Esophagus squamous epithelium (tissue), 4 donors: ENCODE results near the gene HIBADH.

ENCODE experiments used
- POLR2A ChIP-seq, 4 donors: fragments of 450-650 bp; IDR thresholded peaks; one replicate each; pipeline ENCODE4 v1.6.1; 2017; ENCODE audit warnings: antibody characterized with exemption in 4 of 4, mild to moderate bottlenecking in 4 of 4, moderate library complexity in 3 of 4
- TF ChIP-seq, protein P1 (sequence below), 6 experiments: fragments of 450-650 bp in 4 of 6; fragments of 200-600 bp in 2 of 6; sonication (generic) in 2 of 6; IDR thresholded peaks; one replicate each; pipeline ENCODE4 v1.5.1; 2016 to 2019; ENCODE audit warnings: antibody characterized with exemption in 6 of 6, mild to moderate bottlenecking in 4 of 6, moderate library complexity in 4 of 6

DNA sequence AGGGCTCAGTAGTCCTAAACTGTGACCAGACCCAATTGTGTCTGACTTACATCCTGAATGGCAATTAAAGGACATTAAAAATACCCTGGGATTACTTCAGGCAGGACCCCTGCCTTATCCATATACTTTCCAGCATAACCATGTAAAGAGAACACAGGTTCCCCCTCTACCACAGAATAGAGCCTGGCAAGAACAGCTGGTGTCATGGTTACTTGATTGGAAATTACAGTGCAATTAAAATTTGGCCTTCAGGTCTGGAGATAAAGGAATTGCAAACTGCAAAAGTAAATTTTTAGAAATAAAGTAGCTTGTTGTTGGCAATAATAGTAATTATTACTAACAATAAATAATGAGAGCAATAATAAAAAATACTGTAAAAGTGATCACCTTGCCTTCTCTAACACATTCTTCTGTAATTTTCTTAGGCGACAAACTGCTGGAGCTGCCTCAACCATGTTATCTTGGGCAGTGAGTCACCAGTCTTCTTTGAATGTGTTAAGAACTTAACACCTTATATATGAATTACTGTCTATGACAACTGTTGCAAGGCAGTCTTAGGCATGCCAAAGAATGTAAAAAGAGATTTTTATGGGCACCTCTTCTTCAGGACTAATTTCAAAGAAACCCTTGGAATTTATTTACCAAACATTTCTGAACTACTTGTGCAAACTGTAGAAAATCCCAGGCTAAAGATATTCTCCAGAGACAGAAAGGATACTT lies 53.7 kb downstream of the HIBADH start:
- TF ChIP-seq, protein P1, sequence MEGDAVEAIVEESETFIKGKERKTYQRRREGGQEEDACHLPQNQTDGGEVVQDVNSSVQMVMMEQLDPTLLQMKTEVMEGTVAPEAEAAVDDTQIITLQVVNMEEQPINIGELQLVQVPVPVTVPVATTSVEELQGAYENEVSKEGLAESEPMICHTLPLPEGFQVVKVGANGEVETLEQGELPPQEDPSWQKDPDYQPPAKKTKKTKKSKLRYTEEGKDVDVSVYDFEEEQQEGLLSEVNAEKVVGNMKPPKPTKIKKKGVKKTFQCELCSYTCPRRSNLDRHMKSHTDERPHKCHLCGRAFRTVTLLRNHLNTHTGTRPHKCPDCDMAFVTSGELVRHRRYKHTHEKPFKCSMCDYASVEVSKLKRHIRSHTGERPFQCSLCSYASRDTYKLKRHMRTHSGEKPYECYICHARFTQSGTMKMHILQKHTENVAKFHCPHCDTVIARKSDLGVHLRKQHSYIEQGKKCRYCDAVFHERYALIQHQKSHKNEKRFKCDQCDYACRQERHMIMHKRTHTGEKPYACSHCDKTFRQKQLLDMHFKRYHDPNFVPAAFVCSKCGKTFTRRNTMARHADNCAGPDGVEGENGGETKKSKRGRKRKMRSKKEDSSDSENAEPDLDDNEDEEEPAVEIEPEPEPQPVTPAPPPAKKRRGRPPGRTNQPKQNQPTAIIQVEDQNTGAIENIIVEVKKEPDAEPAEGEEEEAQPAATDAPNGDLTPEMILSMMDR (IDR thresholded peaks at IDR 0.05): no peak
- no peak for TF ChIP-seq POLR2A (IDR thresholded peaks at IDR 0.05)
